Endothelial cell of umbilical vein (primary cell): Measurements from ENCODE around the gene TTYH2. TPM values are rescaled to one million over a fixed set of nuclear protein-coding genes. Genes with fewer than 3 reads are reported as not detected.

ENCODE experiments used
- BruUV-seq: library from RNA; stranded (reverse); fragments of 400-500 nt; replicated peaks from 2 replicates; lab custom pipeline; 2021; lab: Mats Ljungman, UMichigan
- CTCF ChIA-PET: fragments of 300-600, 350-600 bp; sonication (Branson Sonifier 250); formaldehyde crosslinking; loops from one replicate; lab custom pipeline; 2021; ENCODE audit warnings: antibody characterized with exemption, inconsistent platforms; lab: Charles Lee
- POLR2A ChIA-PET: fragments of 300-600, 350-600 bp; sonication (Branson Sonifier 250); formaldehyde crosslinking; loops from one replicate; lab custom pipeline; 2021; ENCODE audit warnings: antibody characterized with exemption, inconsistent platforms; lab: Charles Lee
- DNase-seq: peaks from one replicate; pipeline ENCODE4 v3.0.0-alpha.2; 2011; ENCODE audit warnings: low read depth, low spot score
- FAIRE-seq: peaks from 2 replicates; lab custom pipeline; 2011; peaks lifted over from hg19 to GRCh38; lab: Jason Lieb, UNC
- H2AFZ ChIP-seq: 2 replicates; pipeline ENCODE4 v1.6.0; 2012; ENCODE audit warnings: low read depth, low read length, control low read depth, inconsistent platforms
- H3K27ac ChIP-seq: 2 replicates; pipeline ENCODE4 v1.5.1; 2011; ENCODE audit warnings: low read depth, mild to moderate bottlenecking, control low read depth, low read length, moderate library complexity; ENCODE audit not compliant: insufficient read depth
- H3K27me3 ChIP-seq, 2 experiments: 2 replicates each; pipeline versions ENCODE4 v1.6.0 to v1.6.1; 2011; ENCODE audit warnings: low read length in 2 of 2, mixed read lengths in 1 of 2; ENCODE audit not compliant: control insufficient read depth in 2 of 2, insufficient read depth in 2 of 2
- H3K36me3 ChIP-seq, 2 experiments: 2 replicates in 1 of 2; 3 replicates in 1 of 2; pipeline ENCODE4 v1.5.1; 2011; ENCODE audit warnings: low read length in 2 of 2, mild to moderate bottlenecking in 1 of 2, moderate library complexity in 1 of 2; ENCODE audit not compliant: control insufficient read depth in 2 of 2, insufficient read depth in 2 of 2; ENCODE audit errors: extremely low read depth in 1 of 2
- H3K4me1 ChIP-seq: 3 replicates; pipeline ENCODE4 v1.5.1; 2011; ENCODE audit warnings: mild to moderate bottlenecking, low read length; ENCODE audit not compliant: control insufficient read depth, insufficient read depth; ENCODE audit errors: extremely low read depth
- H3K4me2 ChIP-seq: 2 replicates; pipeline ENCODE4 v1.6.1; 2011; ENCODE audit warnings: low read length, control low read depth, mixed read lengths; ENCODE audit not compliant: insufficient read depth
- H3K4me3 ChIP-seq, 3 experiments: fragments of 200-600 bp in 1 of 3; sonication (generic), shearing (Covaris generic) in 1 of 3; replicated peaks in 1 of 3; 2 replicates each; pipeline ENCODE4 v1.5.1; 2011 to 2016; ENCODE audit warnings: control low read depth in 3 of 3, low read length in 3 of 3, mild to moderate bottlenecking in 2 of 3, inconsistent platforms in 1 of 3, low read depth in 1 of 3, moderate library complexity in 1 of 3; ENCODE audit not compliant: insufficient read depth in 1 of 3
- H3K79me2 ChIP-seq: 2 replicates; pipeline ENCODE4 v1.6.0; 2012; ENCODE audit warnings: low read length, inconsistent platforms; ENCODE audit not compliant: control insufficient read depth, insufficient read depth
- H3K9ac ChIP-seq: replicated peaks from 2 replicates; pipeline ENCODE3; 2011; ENCODE audit warnings: low read length, control low read depth; ENCODE audit not compliant: insufficient read depth; ENCODE audit errors: extremely low read depth
- H3K9me1 ChIP-seq: replicated peaks from 3 replicates; pipeline ENCODE4 v1.6.0; 2011; ENCODE audit warnings: mild to moderate bottlenecking, low read length; ENCODE audit not compliant: control insufficient read depth, insufficient read depth; ENCODE audit errors: extremely low read depth
- H3K9me3 ChIP-seq: replicated peaks from 2 replicates; pipeline ENCODE4 v1.5.1; 2012; ENCODE audit warnings: low read length, inconsistent platforms; ENCODE audit not compliant: control insufficient read depth, insufficient read depth
- H4K20me1 ChIP-seq: replicated peaks from 2 replicates; pipeline ENCODE3; 2011; ENCODE audit warnings: mild to moderate bottlenecking, low read length; ENCODE audit not compliant: control insufficient read depth, insufficient read depth; ENCODE audit errors: extremely low read depth
- EZH2 ChIP-seq: IDR thresholded peaks from 2 replicates; pipeline ENCODE4 v1.6.1; 2012; ENCODE audit warnings: borderline replicate concordance, low read depth, mild to moderate bottlenecking, moderate library complexity, low read length, inconsistent platforms; ENCODE audit not compliant: severe bottlenecking
- FOS ChIP-seq: IDR thresholded peaks from 2 replicates; pipeline ENCODE4 v1.6.1; 2011; ENCODE audit warnings: mild to moderate bottlenecking, low read length, moderate library complexity, borderline replicate concordance; ENCODE audit not compliant: insufficient read depth
- GATA2 ChIP-seq: IDR thresholded peaks from 2 replicates; pipeline ENCODE4 v1.7.0; 2011; ENCODE audit warnings: low read depth, mild to moderate bottlenecking, moderate library complexity, mixed read lengths, low read length; ENCODE audit not compliant: insufficient read length, insufficient read depth
- JUN ChIP-seq: IDR thresholded peaks from 2 replicates; pipeline ENCODE4 v1.6.1; 2011; ENCODE audit warnings: borderline replicate concordance, low read depth; ENCODE audit not compliant: insufficient read length, insufficient read depth
- MYC ChIP-seq: IDR thresholded peaks from one replicate; pipeline ENCODE4 v1.6.1; 2011; ENCODE audit warnings: mild to moderate bottlenecking, low read depth, low read length
- POLR2A ChIP-seq: IDR thresholded peaks from 2 replicates; pipeline ENCODE4 v1.6.1; 2012; ENCODE audit warnings: low read depth, mild to moderate bottlenecking, control low read depth, low read length
- POLR2AphosphoS5 ChIP-seq: IDR thresholded peaks from 2 replicates; pipeline ENCODE4 v1.6.1; 2012; ENCODE audit warnings: low read depth, mild to moderate bottlenecking, control low read depth, low read length, moderate library complexity; ENCODE audit not compliant: insufficient read depth
- dilution Hi-C: fragments of 300-500 bp; cut with MboI; formaldehyde crosslinking; loops from one replicate; pipeline ENCODE4 v1.15.0; 2019; ENCODE audit warnings: low sequenced_read_pairs; ENCODE audit not compliant: extremely low pct_ligation_motif_present
- intact Hi-C: fragments of 100-400 bp; cut with micrococcal nuclease; formaldehyde crosslinking; loops from one replicate; pipeline ENCODE4 v1.10.0; 2022
- polyA plus RNA-seq, 4 experiments: library from polyadenylated mRNA; depleted of rRNA in 3 of 4; stranded (reverse) in 3 of 4; unstranded in 1 of 4; fragments of >200 nt; gene quantifications; 2 replicates each; pipeline versions ENCODE4 v1.2.1 to v1.2.3, GENCODE V29; 2011 to 2012; ENCODE audit warnings: missing spikeins in 1 of 4
- total RNA-seq: library from RNA; stranded (reverse); gene quantifications from 2 replicates; pipeline ENCODE4 v1.2.3, GENCODE V29; 2021
- TF ChIP-seq, protein P1 (sequence below): IDR thresholded peaks from 2 replicates; pipeline ENCODE4 v1.6.1; 2011; ENCODE audit not compliant: insufficient read depth, insufficient read length
- TF ChIP-seq, protein P2 (sequence below), 2 donors: IDR thresholded peaks; 1 replicate in 1 of 2; 2 replicates in 1 of 2; pipeline ENCODE4 v1.5.1; 2011; ENCODE audit warnings: low read length in 2 of 2, mild to moderate bottlenecking in 2 of 2, moderate library complexity in 2 of 2, control low read depth in 1 of 2, inconsistent platforms in 1 of 2, low read depth in 1 of 2; ENCODE audit not compliant: insufficient read depth in 1 of 2; ENCODE audit errors: extremely low read depth in 1 of 2

The TTYH2 gene
- total and polyA plus RNA-seq, 2 donors (not counting 3 experiments of a cell fraction or from before 2014, with no cell fraction given), result 0.75 to 2.0 TPM

DNA sequence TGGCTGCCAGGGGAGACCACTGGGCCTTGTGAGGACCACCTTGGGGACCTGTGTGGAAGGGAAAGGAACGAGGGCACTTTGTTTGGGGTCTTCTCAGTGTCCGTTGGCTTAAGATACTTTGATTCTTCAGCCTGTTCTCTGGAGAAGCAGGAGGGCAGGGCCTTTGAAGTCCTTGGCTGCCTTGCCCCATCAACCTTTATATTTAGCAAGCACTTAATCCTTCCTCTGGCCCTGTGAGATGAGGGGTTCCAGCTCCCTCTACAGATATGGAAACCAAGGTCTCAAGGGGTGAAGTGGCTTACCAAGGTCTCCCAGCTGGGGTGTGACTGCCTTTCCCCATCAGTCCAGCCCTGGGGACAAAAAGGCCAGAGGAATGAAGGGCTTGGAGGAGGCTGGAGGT is 28.5 kb downstream of the TTYH2 start:
- TF ChIP-seq POLR2AphosphoS5, result no peak
- no peak for TF ChIP-seq EZH2
- no peak for TF ChIP-seq GATA2
- TF ChIP-seq, protein P1, sequence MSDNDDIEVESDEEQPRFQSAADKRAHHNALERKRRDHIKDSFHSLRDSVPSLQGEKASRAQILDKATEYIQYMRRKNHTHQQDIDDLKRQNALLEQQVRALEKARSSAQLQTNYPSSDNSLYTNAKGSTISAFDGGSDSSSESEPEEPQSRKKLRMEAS, result no peak
- no peak for TF ChIP-seq FOS
- TF ChIP-seq POLR2A, result no peak
- TF ChIP-seq, protein P2, sequence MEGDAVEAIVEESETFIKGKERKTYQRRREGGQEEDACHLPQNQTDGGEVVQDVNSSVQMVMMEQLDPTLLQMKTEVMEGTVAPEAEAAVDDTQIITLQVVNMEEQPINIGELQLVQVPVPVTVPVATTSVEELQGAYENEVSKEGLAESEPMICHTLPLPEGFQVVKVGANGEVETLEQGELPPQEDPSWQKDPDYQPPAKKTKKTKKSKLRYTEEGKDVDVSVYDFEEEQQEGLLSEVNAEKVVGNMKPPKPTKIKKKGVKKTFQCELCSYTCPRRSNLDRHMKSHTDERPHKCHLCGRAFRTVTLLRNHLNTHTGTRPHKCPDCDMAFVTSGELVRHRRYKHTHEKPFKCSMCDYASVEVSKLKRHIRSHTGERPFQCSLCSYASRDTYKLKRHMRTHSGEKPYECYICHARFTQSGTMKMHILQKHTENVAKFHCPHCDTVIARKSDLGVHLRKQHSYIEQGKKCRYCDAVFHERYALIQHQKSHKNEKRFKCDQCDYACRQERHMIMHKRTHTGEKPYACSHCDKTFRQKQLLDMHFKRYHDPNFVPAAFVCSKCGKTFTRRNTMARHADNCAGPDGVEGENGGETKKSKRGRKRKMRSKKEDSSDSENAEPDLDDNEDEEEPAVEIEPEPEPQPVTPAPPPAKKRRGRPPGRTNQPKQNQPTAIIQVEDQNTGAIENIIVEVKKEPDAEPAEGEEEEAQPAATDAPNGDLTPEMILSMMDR (IDR thresholded peaks at IDR 0.05; ENCODE audit: extremely low read depth in 1 of 2, insufficient read depth in 1 of 2, low read depth in 1 of 2, low read length in 2 of 2), result no peak
- TF ChIP-seq MYC, result no peak
- TF ChIP-seq JUN, result no peak
- ChIA-PET CTCF (no interaction called here), POLR2A (no interaction called here)
- no TSS peak for BruUV-seq
- Histone ChIP-seq H3K27ac (no peak overlapping the region), H3K4me3 (no peak overlapping the region), H3K79me2 (no peaks in the 10 kb centered on the region), H3K9me3 (no peaks in the 10 kb centered on the region), H4K20me1 (no peaks in the 10 kb centered on the region), H2AFZ (no peak overlapping the region), H3K4me2 (no peak overlapping the region), H3K36me3 (no peaks in the 10 kb centered on the region), H3K27me3 (no peaks in the 10 kb centered on the region), H3K4me1 (no peaks in the 10 kb centered on the region), H3K9me1 (no peaks in the 10 kb centered on the region), H3K9ac (no peak overlapping the region)
- DNase-seq (no peak), FAIRE-seq (no peak)
- intact Hi-C loops (no loop called here), dilution Hi-C loops (no loop called here)
